Gastrocnemius medialis (tissue), 4 donors: ENCODE measurements around the gene PRAMEF7. TPM values are rescaled to one million over a fixed set of nuclear protein-coding genes. Genes with fewer than 3 reads are reported as not detected.

Experiments
- total RNA-seq, 4 donors: library from RNA; depleted of rRNA; stranded (reverse); fragments of >200 nt; gene quantifications; one replicate each; pipeline versions ENCODE4 v1.1.0 to v1.2.3, GENCODE V29; 2016

The PRAMEF7 gene
- total RNA-seq, 4 donors from 2014 or later, result not detected

Other genes starting within 250 kb of the PRAMEF7 start
- gene AADACL3, start 200.5 kb upstream of the PRAMEF7 start, total RNA-seq, result not detected
- not detected for gene CFAP107, start 170.4 kb upstream of the PRAMEF7 start, total RNA-seq
- gene PRAMEF12, start 142.9 kb upstream of the PRAMEF7 start, total RNA-seq, result not detected
- gene PRAMEF1, start 125.2 kb upstream of the PRAMEF7 start, total RNA-seq, result not detected
- not detected for gene PRAMEF11, start 85.2 kb upstream of the PRAMEF7 start, total RNA-seq
- not detected for gene HNRNPCL1, start 67.9 kb upstream of the PRAMEF7 start, total RNA-seq
- gene PRAMEF2, start 59.5 kb upstream of the PRAMEF7 start, total RNA-seq, result not detected
- not detected for gene PRAMEF4, start 30.4 kb upstream of the PRAMEF7 start, total RNA-seq
- not detected for gene PRAMEF10, start 18.3 kb upstream of the PRAMEF7 start, total RNA-seq
- not detected for gene PRAMEF6, start 31.0 kb downstream of the PRAMEF7 start, total RNA-seq
- not detected for gene PRAMEF27, start 140.0 kb downstream of the PRAMEF7 start, total RNA-seq
- not detected for gene HNRNPCL3, start 144.2 kb downstream of the PRAMEF7 start, total RNA-seq
- gene PRAMEF25, start 154.2 kb downstream of the PRAMEF7 start, total RNA-seq, result not detected
- not detected for gene HNRNPCL2, start 200.2 kb downstream of the PRAMEF7 start, total RNA-seq
- not detected for gene PRAMEF26, start 239.4 kb downstream of the PRAMEF7 start, total RNA-seq
- gene HNRNPCL4, start 249.0 kb downstream of the PRAMEF7 start, total RNA-seq, result not detected